Adrenal gland (tissue), 12 donors: ENCODE measurements around the gene AGPAT4. TPM values are rescaled to one million over a fixed set of nuclear protein-coding genes. Genes with fewer than 3 reads are reported as not detected.

ENCODE experiments used
- DNase-seq, 7 donors: peaks; one replicate each; pipeline ENCODE4 v3.0.0-alpha.2; 2019 to 2020
- H3K27ac ChIP-seq, 5 donors: fragments of 200-600 bp; sonication (generic) in 4 of 5; 1 replicate in 3 of 5; 2 replicates in 2 of 5; pipeline versions ENCODE4 v1.5.1 to v1.8.0; 2016 to 2020; ENCODE audit warnings: mild to moderate bottlenecking in 1 of 5
- H3K27me3 ChIP-seq: fragments of 200-600 bp; 2 replicates; pipeline ENCODE4 v1.8.0; 2021
- H3K36me3 ChIP-seq, 2 donors: fragments of 200-600 bp; replicated peaks in 1 of 2; 1 replicate in 1 of 2; 2 replicates in 1 of 2; pipeline versions ENCODE4 v1.5.1 to v1.8.0; 2018 to 2022
- H3K4me1 ChIP-seq, 2 donors: fragments of 200-600 bp; replicated peaks in 1 of 2; 1 replicate in 1 of 2; 2 replicates in 1 of 2; pipeline versions ENCODE4 v1.5.1 to v1.8.0; 2018 to 2021
- H3K4me3 ChIP-seq, 4 donors: fragments of 200-600 bp; sonication (generic) in 3 of 4; one replicate each; pipeline ENCODE4 v1.5.1; 2016 to 2018
- H3K9me3 ChIP-seq, 3 donors: fragments of 200-600 bp; sonication (generic) in 1 of 3; replicated peaks in 1 of 3; 1 replicate in 2 of 3; 2 replicates in 1 of 3; pipeline versions ENCODE4 v1.5.1 to v1.8.0; 2016 to 2021
- POLR2A ChIP-seq, 2 donors: fragments of 450-650 bp; IDR thresholded peaks; one replicate each; pipeline ENCODE4 v1.6.1; 2017; ENCODE audit warnings: antibody characterized with exemption in 2 of 2, mild to moderate bottlenecking in 2 of 2, moderate library complexity in 1 of 2
- WGBS, 4 donors: extraction: QIAGEN DNeasy Blood & Tissue Kit in 2 of 4; methylation state at CpG; one replicate each; pipeline versions ENCODE4 v1.1.5 to v1.1.7; 2013 to 2017; 5-methylcytosine and 5-hydroxymethylcytosine counted together
- intact Hi-C, 2 donors: fragments of 100-400 bp; cut with DNase I; formaldehyde crosslinking; loops; one replicate each; pipeline versions ENCODE4 v1.14.1 to v1.15.0; 2022 to 2023
- polyA plus RNA-seq, 3 donors: library from polyadenylated mRNA; stranded (reverse); fragments of 200-250 nt in 2 of 3; fragments of 350-450 nt in 1 of 3; fragmentation: Illumina TruSeq in 1 of 3; extraction: RNeasy Lipid Tissue Mini Kit (QIAGEN cat#74804) in 1 of 3; gene quantifications; one replicate each; pipeline ENCODE4 v1.2.3, GENCODE V29; 2013 to 2014
- total RNA-seq, 9 donors: library from RNA; depleted of rRNA in 4 of 9; stranded (reverse); fragments of >200 nt in 4 of 9; fragments of 120-200 nt in 1 of 9; fragmentation: NEBNext Ultra II Directional in 1 of 9; extraction: Animal tissue kit (Norgen Biotek cat#: 25700) in 1 of 9; gene quantifications; one replicate each; pipeline versions ENCODE4 v1.1.0 to v1.2.4, GENCODE V29; 2013 to 2023
- TF ChIP-seq, protein P1 (sequence below), 6 experiments: fragments of 450-650 bp in 4 of 6; fragments of 200-600 bp in 2 of 6; sonication (generic) in 1 of 6; IDR thresholded peaks; 1 replicate in 5 of 6; 2 replicates in 1 of 6; pipeline versions ENCODE4 v1.5.1 to v1.8.0; 2016 to 2021; ENCODE audit warnings: antibody characterized with exemption in 6 of 6, mild to moderate bottlenecking in 2 of 6, moderate library complexity in 1 of 6
- donor health status: healthy with polysubstance abuse.
- donor health status: Bipolar disorder and iron deficiency.
- donor health status: DM: yes; HTN: yes; CAD: no.
- donor health status: DM: no; HTN: no; CAD: no.
- donor health status: DM: no; HTN: no; CAD: no.
- donor health status: DM: yes; HTN: yes; CAD: no.

The AGPAT4 gene
- total and polyA plus RNA-seq, 12 donors: 2.2 to 13.1 (median 3.7) TPM

DNA sequence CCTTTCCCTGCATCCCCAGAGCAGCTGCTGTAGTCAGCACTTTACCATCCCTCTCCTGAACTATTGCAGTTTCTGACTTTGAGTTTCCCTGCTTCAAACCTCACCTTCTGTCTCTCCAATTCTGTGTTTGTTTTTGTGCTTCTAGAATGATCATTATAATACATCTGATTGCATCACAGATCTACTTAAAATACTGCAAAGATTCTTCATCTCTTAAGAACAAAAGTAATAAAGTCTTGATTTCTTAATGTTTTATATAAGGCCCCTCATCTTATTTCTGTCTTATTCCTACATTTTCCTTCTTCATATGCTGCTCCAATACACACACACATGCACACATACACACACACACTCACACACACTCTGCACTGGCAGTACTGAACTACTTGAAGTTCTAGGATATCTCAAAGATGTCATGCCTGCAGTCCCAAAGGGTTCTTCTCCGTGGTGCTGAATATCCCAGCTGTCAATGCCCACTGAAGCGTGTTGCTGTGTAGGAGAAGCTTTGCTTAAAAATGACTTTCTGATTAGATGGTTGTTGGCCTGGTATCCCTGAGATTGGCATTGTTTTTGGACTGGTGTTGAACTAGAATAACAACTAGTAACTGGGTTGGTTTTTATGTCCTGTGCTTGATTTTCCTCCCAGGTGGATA lies 185.1 kb downstream of the AGPAT4 start:
- TF ChIP-seq, protein P1, sequence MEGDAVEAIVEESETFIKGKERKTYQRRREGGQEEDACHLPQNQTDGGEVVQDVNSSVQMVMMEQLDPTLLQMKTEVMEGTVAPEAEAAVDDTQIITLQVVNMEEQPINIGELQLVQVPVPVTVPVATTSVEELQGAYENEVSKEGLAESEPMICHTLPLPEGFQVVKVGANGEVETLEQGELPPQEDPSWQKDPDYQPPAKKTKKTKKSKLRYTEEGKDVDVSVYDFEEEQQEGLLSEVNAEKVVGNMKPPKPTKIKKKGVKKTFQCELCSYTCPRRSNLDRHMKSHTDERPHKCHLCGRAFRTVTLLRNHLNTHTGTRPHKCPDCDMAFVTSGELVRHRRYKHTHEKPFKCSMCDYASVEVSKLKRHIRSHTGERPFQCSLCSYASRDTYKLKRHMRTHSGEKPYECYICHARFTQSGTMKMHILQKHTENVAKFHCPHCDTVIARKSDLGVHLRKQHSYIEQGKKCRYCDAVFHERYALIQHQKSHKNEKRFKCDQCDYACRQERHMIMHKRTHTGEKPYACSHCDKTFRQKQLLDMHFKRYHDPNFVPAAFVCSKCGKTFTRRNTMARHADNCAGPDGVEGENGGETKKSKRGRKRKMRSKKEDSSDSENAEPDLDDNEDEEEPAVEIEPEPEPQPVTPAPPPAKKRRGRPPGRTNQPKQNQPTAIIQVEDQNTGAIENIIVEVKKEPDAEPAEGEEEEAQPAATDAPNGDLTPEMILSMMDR (IDR thresholded peaks at IDR 0.05): no peak
- TF ChIP-seq POLR2A (IDR thresholded peaks at IDR 0.05): no peak
- H3K36me3 ChIP-seq: peaks cover 0 to 59% of the 10 kb centered on the region in 2 donors

DNA sequence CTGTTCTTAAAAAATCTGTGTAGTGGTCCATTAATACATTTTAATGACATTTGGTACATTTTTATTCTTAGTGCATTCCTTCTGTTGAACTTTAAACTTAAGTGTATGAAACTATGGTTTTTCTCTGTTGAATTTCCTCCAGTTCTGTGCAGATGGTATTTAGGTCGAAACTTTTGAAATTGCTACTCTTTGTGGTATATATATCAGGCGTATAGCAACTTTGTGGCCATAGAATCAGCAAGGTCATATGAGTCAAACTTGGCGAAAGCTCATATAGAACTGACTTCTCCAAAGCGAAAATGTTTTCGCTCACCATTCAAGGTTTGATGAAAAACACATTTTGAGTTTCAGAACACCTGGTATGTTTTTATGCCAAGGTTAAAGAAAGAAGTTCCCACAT lies 188.6 kb downstream of the AGPAT4 start:
- no peak for TF ChIP-seq POLR2A (IDR thresholded peaks at IDR 0.05)
- TF ChIP-seq, protein P1 (IDR thresholded peaks at IDR 0.05): no peak
- Histone ChIP-seq H3K4me1 (no peaks in the 10 kb centered on the region), H3K36me3 (peaks cover 0 to 75% of the 10 kb centered on the region in 2 donors), H3K9me3 (no peaks in the 10 kb centered on the region), H3K27ac (no peak overlapping the region), H3K4me3 (no peak overlapping the region), H3K27me3 (no peaks in the 10 kb centered on the region)
- WGBS, 4 donors: 94 to 99% (median 97%) methylated on average over 5 of the region's 5 CpGs
- intact Hi-C loops: loop anchor here in 1 of 2 donors (10.0 kb wide), 1 partner anchor 150 kb away; no protein-coding TSS in a partner anchor
- DNase-seq: no peak

More for the DNA sequence above, 185.1 kb downstream of the AGPAT4 start:
- DNase-seq: no peak
- Histone ChIP-seq H3K4me3 (no peak overlapping the region), H3K4me1 (no peaks in the 10 kb centered on the region), H3K27me3 (no peaks in the 10 kb centered on the region), H3K27ac (no peak overlapping the region), H3K9me3 (no peaks in the 10 kb centered on the region)
- WGBS, 4 donors: 79 to 95% (median 84%) methylated on average over 2 of the region's 2 CpGs
- intact Hi-C loops: loop anchor here in 1 of 2 donors (10.0 kb wide), 1 partner anchor 154 kb away; no protein-coding TSS in a partner anchor

DNA sequence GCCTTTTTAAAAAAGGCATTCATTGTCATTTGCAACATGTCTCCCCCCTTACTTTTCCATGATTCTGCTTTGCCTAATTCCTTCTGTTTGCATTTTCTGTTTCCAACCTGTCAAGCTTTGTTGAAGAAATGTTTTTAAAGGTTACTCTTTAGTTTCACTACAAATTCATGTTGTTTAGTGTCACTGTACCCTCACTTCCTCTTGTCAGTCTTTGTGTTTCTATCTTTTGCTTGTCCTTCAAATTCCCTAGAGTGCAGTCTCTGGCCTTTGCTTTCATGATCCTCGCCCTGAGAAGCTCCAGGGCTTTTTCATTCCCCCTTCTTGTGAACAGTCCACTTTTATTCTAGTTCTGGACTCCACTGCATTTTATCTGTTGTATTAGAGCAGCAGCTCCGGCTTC lies 191.6 kb downstream of the AGPAT4 start:
- intact Hi-C loops: loop anchor here in 1 of 2 donors (10.0 kb wide), 1 partner anchor 147 kb away; no protein-coding TSS in a partner anchor
- DNase-seq: no peak
- Histone ChIP-seq H3K27ac (no peak overlapping the region), H3K9me3 (no peaks in the 10 kb centered on the region), H3K4me3 (no peak overlapping the region), H3K27me3 (no peaks in the 10 kb centered on the region), H3K36me3 (peaks cover 0 to 49% of the 10 kb centered on the region in 2 donors), H3K4me1 (no peaks in the 10 kb centered on the region)
- TF ChIP-seq, protein P1 (IDR thresholded peaks at IDR 0.05): no peak
- TF ChIP-seq POLR2A (IDR thresholded peaks at IDR 0.05): no peak
- 82 to 93% (median 89%) methylated on average over 2 of the region's 2 CpGs for WGBS, 4 donors

DNA sequence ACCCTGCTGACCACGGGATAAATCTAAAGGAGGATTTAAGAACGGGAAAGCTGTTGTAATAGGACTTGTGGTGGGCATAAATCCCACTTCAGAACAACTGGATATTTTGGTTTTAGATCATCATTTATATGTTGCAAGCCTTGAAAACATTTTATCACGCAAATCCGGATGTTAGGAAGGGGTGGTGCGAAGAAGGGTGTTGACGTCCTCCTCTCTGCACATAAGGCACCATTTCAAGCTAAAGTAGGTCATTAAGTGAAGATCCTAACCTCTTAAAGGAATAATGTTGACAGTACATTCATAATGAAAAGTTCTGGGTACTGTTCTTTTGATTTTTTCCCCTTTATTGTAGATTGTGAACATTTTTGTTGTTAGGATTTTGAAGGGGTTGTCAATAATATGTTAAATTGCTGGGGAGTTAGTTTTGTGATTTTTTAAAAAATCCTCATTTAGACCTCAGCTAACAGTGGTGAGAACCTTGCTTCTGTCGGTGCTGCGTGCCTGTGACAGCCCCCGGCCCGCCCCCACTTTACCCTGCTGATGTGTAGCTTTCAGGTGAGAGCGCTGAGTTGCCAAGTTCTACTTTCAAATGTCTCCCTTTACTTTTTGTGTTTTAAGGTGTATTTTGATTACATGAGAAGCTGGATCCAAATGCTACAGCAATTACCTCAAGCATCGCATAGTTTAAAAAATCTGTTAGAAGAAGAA lies 193.4 kb downstream of the AGPAT4 start:
- DNase-seq: no peak
- Histone ChIP-seq H3K4me3 (no peak overlapping the region), H3K9me3 (no peaks in the 10 kb centered on the region), H3K27ac (no peak overlapping the region), H3K27me3 (no peaks in the 10 kb centered on the region), H3K4me1 (no peaks in the 10 kb centered on the region), H3K36me3 (peaks cover 0 to 45% of the 10 kb centered on the region in 2 donors)
- 94 to 95% (median 94%) methylated on average over 12 of the region's 12 CpGs for WGBS, 4 donors
- intact Hi-C loops: loop anchor here in 1 of 2 donors (10.0 kb wide), 1 partner anchor 146 kb away; no protein-coding TSS in a partner anchor
- TF ChIP-seq, protein P1 (IDR thresholded peaks at IDR 0.05): no peak
- no peak for TF ChIP-seq POLR2A (IDR thresholded peaks at IDR 0.05)
